Cardiac fibroblast (primary cell): ENCODE data around the gene PNKD.

Experiments used
- DNase-seq, 2 donors: peaks; one replicate each; pipeline versions ENCODE4 v3.0.0 to v3.0.0-alpha.2; 2010; ENCODE audit warnings: low read depth in 2 of 2
- H3K4me3 ChIP-seq, 2 donors: replicated peaks in 1 of 2; 1 replicate in 1 of 2; 2 replicates in 1 of 2; pipeline ENCODE4 v1.5.1; 2011; ENCODE audit warnings: low read depth in 2 of 2, low read length in 2 of 2, mild to moderate bottlenecking in 2 of 2, moderate library complexity in 1 of 2
- TF ChIP-seq, protein P1 (sequence below): IDR thresholded peaks from one replicate; pipeline ENCODE4 v1.5.1; 2011; ENCODE audit warnings: low read depth, mild to moderate bottlenecking, low read length, inconsistent platforms

PNKD gene

DNA sequence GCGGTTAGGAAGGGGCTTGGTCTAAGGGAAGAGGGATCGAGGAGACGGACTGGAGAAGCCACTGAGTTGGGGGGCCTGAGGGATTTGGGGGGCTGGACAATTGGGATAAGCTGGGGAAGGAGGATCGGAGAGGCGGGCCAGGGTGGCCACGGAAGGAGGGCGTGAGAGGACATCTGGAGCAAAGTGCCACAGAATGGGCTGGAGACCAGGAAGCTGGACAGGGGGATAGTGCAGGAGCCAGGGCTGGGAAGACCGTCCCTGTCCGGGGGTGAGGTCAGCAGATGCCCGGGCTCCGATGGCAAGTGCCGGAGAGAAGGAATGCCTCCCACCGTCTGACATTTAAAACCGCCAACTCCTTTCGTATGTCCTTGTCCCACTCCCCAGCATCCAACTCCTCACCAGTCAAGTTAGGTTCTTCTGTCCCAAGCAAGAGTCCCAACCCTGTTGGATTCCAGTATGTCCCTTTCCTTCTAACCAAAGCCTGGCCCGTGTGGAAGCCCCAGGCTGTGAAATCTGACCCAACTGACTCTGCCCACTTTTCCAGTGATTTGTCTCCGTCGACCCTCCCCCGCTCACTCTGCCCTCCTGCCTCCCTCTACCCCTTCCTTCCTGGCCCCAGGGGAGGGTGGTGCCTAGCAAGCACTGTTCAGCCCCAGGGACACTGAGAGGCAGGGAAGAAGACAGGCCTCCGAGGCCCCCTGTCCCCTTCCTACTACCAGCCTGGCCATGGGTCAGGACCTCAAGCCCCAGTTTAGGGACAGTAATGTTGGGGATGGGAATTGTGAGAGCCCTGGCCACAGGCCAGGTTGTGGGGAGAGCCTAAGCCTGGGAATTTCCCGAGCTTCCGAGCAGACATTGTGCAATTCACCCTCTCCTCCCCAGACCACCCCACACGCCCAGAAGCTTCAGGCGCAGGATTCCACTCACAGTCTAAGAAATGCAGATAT is 53.5 kb downstream of the PNKD start:
- TF ChIP-seq, protein P1, sequence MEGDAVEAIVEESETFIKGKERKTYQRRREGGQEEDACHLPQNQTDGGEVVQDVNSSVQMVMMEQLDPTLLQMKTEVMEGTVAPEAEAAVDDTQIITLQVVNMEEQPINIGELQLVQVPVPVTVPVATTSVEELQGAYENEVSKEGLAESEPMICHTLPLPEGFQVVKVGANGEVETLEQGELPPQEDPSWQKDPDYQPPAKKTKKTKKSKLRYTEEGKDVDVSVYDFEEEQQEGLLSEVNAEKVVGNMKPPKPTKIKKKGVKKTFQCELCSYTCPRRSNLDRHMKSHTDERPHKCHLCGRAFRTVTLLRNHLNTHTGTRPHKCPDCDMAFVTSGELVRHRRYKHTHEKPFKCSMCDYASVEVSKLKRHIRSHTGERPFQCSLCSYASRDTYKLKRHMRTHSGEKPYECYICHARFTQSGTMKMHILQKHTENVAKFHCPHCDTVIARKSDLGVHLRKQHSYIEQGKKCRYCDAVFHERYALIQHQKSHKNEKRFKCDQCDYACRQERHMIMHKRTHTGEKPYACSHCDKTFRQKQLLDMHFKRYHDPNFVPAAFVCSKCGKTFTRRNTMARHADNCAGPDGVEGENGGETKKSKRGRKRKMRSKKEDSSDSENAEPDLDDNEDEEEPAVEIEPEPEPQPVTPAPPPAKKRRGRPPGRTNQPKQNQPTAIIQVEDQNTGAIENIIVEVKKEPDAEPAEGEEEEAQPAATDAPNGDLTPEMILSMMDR, result no peak
- peak overlapping the region; percentile 65 to 67 for H3K4me3 ChIP-seq
- DNase-seq, result peak; percentile 49 to 83

DNA sequence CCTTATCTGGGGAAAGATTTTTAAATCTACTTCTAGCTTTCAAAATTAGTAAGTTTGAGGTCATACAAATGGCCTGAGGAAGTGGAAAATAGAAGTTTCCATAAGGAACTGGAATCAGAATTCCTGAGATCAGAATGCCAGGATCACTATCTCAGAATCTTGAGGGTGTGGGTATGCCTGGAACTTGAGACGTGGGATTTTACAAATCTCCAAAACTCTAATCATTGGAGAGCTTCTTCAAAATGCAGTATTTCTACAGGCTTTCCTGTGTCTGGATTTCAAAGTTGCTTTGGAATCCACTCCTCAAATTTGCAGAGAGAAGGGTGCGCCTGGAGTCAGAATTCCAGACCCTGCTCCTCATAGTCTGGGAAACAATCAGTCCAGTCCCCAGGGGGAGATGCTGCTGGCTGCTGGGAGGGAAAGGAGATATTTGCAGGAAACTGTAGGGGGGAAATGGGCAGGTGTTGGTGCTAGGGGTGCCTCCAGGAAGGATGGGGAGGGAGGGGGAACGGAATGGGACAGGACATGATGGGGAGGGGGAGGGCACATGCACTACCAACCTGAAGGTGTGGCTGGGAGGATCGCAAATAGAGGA is 55.3 kb downstream of the PNKD start:
- TF ChIP-seq, protein P1, result no peak
- no peak for DNase-seq
- H3K4me3 ChIP-seq, result no peak overlapping the region

DNA sequence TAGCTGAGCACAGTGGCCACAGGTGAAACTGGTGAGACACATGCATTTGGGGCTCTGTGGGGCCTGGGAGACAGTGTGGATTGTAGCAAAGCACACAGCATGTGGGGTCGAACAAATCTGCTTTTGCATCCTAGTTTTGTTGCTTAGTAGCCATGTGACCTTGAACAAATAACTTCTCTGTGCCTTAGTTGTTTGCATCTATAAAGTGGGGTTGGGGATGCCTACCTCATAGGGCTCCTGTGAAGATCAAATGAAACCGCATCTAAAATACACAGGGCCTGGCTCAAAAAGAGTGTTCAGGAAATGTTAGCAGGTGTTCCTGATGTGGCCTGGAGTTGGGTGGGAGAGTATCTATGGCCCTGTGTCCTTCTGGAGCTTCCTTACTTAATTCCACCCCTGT is 56.0 kb downstream of the PNKD start:
- TF ChIP-seq, protein P1, result no peak
- H3K4me3 ChIP-seq, result no peak overlapping the region
- no peak for DNase-seq

DNA sequence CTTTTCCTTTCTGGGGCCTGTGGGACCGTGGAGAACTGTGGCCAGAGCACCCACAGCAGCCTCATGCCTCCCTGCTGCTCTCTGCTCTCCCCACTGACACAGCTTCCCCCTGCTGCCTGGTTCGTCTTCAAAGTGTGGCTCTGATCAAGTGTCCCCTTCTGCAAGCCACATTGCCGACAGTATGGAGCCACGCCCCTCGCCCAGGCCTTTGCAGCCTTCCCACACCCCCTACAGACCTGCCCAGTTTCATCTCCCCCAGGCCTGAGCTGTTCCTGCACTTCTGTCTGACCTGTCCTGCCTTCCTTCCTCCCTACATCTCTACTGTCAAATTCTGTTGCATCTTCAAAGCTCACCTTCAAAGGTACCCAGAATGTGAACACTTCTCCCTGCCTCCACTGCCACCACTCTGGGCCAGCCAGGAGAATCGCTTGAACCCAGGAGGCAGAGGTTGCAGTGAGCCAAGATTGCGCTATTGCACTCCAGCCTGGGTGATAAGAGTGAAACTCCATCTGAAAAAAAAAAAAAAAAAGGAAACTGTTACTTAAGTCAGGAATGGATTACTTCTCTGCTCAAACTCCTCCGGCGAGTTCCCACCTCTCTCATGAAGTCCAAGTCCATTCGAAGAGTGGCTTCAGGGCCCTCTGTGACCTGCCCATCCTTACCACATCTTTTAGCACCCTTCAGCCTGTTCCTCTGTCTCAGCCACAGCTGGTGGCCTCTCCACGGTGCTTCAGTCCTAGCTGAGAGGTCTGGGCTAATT is 57.3 kb downstream of the PNKD start:
- TF ChIP-seq, protein P1, result no peak
- no peak overlapping the region for H3K4me3 ChIP-seq
- no peak for DNase-seq

DNA sequence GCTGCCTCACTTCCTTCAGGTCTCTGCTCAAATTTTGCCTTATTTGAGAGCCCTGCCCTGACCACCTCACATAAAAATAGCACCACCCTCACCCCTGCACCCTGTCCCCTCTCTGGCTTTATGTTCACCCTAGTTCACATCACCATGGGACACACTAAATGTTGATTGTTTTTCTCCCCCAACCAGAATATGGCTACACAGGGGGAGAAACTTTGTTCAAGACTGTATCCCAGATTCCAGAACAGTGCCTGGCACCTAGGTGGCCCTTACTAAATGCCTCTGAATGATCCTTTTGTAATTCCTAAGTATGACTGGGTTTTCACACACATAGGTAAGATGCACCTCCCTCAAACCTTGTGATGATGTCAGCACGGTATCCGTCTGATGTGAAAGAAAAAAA is 58.0 kb downstream of the PNKD start:
- no peak overlapping the region for H3K4me3 ChIP-seq
- no peak for DNase-seq
- TF ChIP-seq, protein P1, result no peak

DNA sequence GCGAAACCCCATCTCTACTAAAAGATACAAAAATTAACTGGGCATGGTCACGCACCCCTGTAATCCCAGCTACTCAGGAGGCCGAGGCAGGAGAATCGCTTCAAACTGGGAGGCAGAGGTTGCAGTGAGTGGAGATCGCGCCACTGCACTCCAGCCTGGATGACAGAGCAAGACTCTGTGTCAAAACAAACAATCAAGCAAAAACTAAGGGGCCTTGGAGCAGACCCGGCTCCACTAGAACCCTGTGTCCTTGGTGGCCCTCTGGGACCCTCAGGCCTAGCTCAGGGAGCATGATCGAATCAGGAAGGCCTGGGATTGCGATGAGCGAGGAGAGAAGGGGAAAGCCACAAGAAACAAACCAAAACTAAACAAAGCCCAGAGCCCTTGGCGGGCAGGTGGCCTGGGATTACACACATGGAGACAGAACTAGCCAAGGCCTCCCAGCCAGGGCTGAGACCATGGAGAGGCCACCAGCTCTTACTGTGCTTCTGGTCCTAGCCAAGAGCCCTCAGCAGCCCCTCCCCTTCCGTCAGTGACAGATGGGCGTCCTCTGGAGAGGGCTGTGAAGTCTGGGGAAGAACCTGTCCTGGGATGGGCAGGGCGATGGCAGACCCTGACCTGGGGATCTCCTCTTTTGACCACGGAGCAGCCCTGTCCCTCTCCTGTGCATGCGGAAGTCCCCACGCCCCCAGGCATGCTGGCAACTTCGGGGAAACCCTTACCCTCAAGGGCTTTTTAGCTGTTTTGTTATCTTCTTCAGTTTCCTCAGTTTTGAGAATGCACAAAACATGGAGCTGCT is 58.9 kb downstream of the PNKD start:
- H3K4me3 ChIP-seq, result no peak overlapping the region
- TF ChIP-seq, protein P1, result no peak
- DNase-seq, result no peak
